Parathyroid adenoma (tissue), 2 donors: ENCODE data around the gene PP2D1.

Source experiments
- H2AFZ ChIP-seq: fragments of 300-600 bp; sonication (generic); one replicate; pipeline ENCODE4 v1.7.0; 2017; ENCODE audit warnings: antibody characterized with exemption, mild to moderate bottlenecking
- H3K27ac ChIP-seq: fragments of 300-600 bp; sonication (generic); one replicate; pipeline ENCODE4 v1.7.0; 2017
- H3K27me3 ChIP-seq: fragments of 300-600 bp; sonication (generic); one replicate; pipeline ENCODE4 v1.7.0; 2017; ENCODE audit warnings: low read length; ENCODE audit not compliant: control insufficient read depth, insufficient read depth
- H3K36me3 ChIP-seq: fragments of 300-600 bp; sonication (generic); one replicate; pipeline ENCODE4 v1.7.0; 2017; ENCODE audit warnings: low read length; ENCODE audit not compliant: control insufficient read depth, insufficient read depth
- H3K4me1 ChIP-seq: fragments of 300-600 bp; sonication (generic); one replicate; pipeline ENCODE4 v1.7.0; 2017; ENCODE audit warnings: control low read depth
- H3K4me2 ChIP-seq: fragments of 300-600 bp; sonication (generic); one replicate; pipeline ENCODE4 v1.7.0; 2017; ENCODE audit warnings: low read length
- H3K4me3 ChIP-seq: fragments of 300-600 bp; sonication (generic); one replicate; pipeline ENCODE4 v1.7.0; 2017; ENCODE audit warnings: low read depth, low read length
- H3K79me2 ChIP-seq: fragments of 300-600 bp; sonication (generic); one replicate; pipeline ENCODE4 v1.7.0; 2017; ENCODE audit warnings: control low read depth
- H3K9ac ChIP-seq: fragments of 300-600 bp; sonication (generic); one replicate; pipeline ENCODE4 v1.7.0; 2017; ENCODE audit warnings: mild to moderate bottlenecking
- H3K9me3 ChIP-seq: fragments of 300-600 bp; sonication (generic); one replicate; pipeline ENCODE4 v1.7.0; 2017; ENCODE audit warnings: low read length; ENCODE audit not compliant: control insufficient read depth
- TF ChIP-seq, protein P1 (sequence below): fragments of 300-600 bp; sonication (generic); IDR thresholded peaks from one replicate; pipeline ENCODE4 v1.7.0; 2017; ENCODE audit warnings: antibody characterized with exemption, mild to moderate bottlenecking
- donor health status: primary hyperparathyroidism.

PP2D1 gene

GRCh38 chr3:20013396-20013795 is 1.3 kb upstream of the PP2D1 start:
- Histone ChIP-seq H3K4me1 (no peaks in the 10 kb centered on the region), H2AFZ (no peak overlapping the region)
- TF ChIP-seq, protein P1, sequence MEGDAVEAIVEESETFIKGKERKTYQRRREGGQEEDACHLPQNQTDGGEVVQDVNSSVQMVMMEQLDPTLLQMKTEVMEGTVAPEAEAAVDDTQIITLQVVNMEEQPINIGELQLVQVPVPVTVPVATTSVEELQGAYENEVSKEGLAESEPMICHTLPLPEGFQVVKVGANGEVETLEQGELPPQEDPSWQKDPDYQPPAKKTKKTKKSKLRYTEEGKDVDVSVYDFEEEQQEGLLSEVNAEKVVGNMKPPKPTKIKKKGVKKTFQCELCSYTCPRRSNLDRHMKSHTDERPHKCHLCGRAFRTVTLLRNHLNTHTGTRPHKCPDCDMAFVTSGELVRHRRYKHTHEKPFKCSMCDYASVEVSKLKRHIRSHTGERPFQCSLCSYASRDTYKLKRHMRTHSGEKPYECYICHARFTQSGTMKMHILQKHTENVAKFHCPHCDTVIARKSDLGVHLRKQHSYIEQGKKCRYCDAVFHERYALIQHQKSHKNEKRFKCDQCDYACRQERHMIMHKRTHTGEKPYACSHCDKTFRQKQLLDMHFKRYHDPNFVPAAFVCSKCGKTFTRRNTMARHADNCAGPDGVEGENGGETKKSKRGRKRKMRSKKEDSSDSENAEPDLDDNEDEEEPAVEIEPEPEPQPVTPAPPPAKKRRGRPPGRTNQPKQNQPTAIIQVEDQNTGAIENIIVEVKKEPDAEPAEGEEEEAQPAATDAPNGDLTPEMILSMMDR = no peak

GRCh38 chr3:20008646-20009045 is 3.4 kb downstream of the PP2D1 start:
- Histone ChIP-seq H3K4me2 (no peak overlapping the region), H3K4me1 (no peaks in the 10 kb centered on the region), H3K79me2 (no peaks in the 10 kb centered on the region), H3K9me3 (no peaks in the 10 kb centered on the region), H3K36me3 (no peaks in the 10 kb centered on the region), H3K9ac (no peak overlapping the region), H3K27ac (no peak overlapping the region), H2AFZ (no peak overlapping the region), H3K4me3 (no peak overlapping the region), H3K27me3 (no peaks in the 10 kb centered on the region)
- TF ChIP-seq, protein P1 = no peak

More at GRCh38 chr3:20013396-20013795, 1.3 kb upstream of the PP2D1 start:
- H3K27ac ChIP-seq = no peak overlapping the region
- no peaks in the 10 kb centered on the region for H3K27me3 ChIP-seq
- no peak overlapping the region for H3K9ac ChIP-seq
- H3K36me3 ChIP-seq = no peaks in the 10 kb centered on the region
- H3K79me2 ChIP-seq = no peaks in the 10 kb centered on the region
- no peak overlapping the region for H3K4me2 ChIP-seq
- no peaks in the 10 kb centered on the region for H3K9me3 ChIP-seq
- no peak overlapping the region for H3K4me3 ChIP-seq

DNA sequence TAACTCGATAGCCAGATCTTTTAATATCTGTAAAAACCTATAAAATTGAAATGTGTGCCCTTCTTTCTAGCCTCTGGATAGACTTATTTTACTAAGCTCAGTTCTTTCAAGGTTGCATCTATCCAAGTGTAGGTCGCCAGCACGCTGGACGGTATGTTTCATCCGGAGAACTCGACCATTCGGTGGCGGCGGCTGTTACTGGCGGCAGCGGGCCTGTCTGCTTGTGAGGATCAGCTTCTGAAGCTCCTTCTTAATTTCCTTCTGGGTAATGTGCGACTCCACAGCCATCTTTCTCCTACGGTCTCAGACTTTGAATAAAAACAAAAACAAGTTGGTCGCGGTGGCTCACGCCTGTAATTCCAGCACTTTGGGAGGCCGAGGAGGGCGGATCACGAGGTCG is 4.1 kb downstream of the PP2D1 start:
- Histone ChIP-seq H2AFZ (no peak overlapping the region), H3K27me3 (no peaks in the 10 kb centered on the region), H3K27ac (no peak overlapping the region), H3K4me1 (no peaks in the 10 kb centered on the region), H3K4me2 (no peak overlapping the region), H3K79me2 (no peaks in the 10 kb centered on the region), H3K4me3 (no peak overlapping the region), H3K9ac (no peak overlapping the region), H3K36me3 (no peaks in the 10 kb centered on the region), H3K9me3 (no peaks in the 10 kb centered on the region)
- TF ChIP-seq, protein P1 = no peak

DNA sequence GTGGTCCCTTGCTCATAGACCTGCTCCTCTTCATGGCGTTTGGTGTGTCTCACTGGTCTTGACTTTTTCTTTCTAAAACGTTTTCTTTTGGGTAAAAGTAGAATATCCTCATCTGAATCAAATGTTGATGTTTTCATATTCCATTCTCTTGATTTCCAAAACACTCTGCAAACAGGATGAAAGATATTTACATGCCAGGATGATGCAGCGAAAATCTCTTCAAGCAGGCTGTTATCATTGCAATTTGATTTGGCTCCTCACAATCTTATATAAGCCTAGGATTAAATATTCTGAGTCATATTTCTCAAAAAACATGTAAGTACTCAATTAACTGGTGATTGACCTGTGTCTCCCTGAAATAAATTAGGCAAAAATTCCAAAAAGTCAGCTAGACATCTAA is 10.1 kb downstream of the PP2D1 start:
- Histone ChIP-seq H3K27me3 (no peaks in the 10 kb centered on the region), H2AFZ (no peak overlapping the region), H3K4me3 (no peak overlapping the region), H3K4me1 (no peaks in the 10 kb centered on the region), H3K79me2 (no peaks in the 10 kb centered on the region), H3K4me2 (no peak overlapping the region), H3K9me3 (no peaks in the 10 kb centered on the region), H3K36me3 (no peaks in the 10 kb centered on the region), H3K27ac (no peak overlapping the region), H3K9ac (no peak overlapping the region)
- TF ChIP-seq, protein P1 = no peak

DNA sequence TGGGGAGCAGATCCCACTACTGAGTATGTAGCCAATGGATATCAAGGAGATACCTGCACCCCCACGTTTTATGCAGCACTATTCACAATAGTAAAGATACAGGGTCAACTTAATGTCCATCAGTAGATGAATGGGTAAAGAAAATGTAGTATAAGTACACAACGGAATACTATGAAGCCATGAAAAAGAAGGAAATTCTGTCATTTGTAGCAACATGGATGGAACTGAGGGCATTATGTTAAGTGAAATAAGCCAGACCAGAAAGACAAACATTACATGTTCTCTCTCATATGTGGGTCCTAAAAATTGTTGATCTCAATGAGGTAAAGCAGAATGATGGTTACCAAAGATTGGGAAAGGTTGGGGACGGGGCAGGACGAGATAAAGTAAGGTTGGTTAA is 14.6 kb downstream of the PP2D1 start:
- no peaks in the 10 kb centered on the region for H3K9me3 ChIP-seq
- no peak overlapping the region for H3K4me2 ChIP-seq
- no peak overlapping the region for H3K4me3 ChIP-seq
- H2AFZ ChIP-seq = no peak overlapping the region
- no peaks in the 10 kb centered on the region for H3K36me3 ChIP-seq
- TF ChIP-seq, protein P1 = no peak
- no peaks in the 10 kb centered on the region for H3K27me3 ChIP-seq
- no peak overlapping the region for H3K27ac ChIP-seq
- no peaks in the 10 kb centered on the region for H3K4me1 ChIP-seq
- H3K79me2 ChIP-seq = no peaks in the 10 kb centered on the region
- H3K9ac ChIP-seq = no peak overlapping the region
